ENCODE results near the gene HFM1.

DNA sequence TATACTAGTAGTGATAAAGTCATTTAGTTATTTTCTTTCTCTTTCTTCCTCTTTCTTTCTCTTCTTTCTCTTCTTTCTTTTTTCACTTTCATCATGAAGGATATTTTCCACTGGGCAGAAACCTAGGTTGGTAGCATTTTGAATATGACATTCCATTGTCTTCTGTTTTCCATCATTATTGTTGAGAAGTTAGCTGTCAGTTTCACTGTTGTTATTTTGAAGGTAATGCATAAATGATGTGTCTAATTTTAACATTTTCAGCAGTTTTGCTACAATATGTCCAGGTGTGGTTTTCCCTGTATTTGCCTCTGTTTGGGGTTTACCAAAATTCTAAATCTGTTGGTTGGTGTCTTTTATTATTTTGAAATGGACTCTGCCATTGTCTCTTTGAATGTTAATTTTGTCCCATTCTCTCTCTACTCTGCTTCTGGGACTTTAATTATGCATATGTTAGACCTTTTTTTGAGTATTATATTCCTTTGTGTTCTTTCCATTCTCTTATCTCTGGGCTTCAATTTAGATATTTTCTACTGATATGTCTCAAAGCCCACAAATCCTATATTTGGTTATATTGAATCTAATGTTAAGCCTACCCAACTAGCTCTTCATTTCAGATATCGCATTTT, 96.7 kb downstream of the HFM1 start:
- TF ChIP-seq, protein P1, sequence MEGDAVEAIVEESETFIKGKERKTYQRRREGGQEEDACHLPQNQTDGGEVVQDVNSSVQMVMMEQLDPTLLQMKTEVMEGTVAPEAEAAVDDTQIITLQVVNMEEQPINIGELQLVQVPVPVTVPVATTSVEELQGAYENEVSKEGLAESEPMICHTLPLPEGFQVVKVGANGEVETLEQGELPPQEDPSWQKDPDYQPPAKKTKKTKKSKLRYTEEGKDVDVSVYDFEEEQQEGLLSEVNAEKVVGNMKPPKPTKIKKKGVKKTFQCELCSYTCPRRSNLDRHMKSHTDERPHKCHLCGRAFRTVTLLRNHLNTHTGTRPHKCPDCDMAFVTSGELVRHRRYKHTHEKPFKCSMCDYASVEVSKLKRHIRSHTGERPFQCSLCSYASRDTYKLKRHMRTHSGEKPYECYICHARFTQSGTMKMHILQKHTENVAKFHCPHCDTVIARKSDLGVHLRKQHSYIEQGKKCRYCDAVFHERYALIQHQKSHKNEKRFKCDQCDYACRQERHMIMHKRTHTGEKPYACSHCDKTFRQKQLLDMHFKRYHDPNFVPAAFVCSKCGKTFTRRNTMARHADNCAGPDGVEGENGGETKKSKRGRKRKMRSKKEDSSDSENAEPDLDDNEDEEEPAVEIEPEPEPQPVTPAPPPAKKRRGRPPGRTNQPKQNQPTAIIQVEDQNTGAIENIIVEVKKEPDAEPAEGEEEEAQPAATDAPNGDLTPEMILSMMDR (conservative IDR thresholded peaks at IDR 0.05 in 1 of 2, IDR thresholded peaks at IDR 0.05 in 1 of 2; ENCODE audit: low read depth in 1 of 2, low read length in 2 of 2): no peak
- no peak for TF ChIP-seq EZH2 (IDR thresholded peaks at IDR 0.05; ENCODE audit: low read length, missing control alignments)
